ENCODE measurements around the gene APOF.
A peak's percentile ranks its signal among the peaks of the same experiment; 100 is the strongest.
"Not testable (repeated sequence)": the region's sequence is repeated elsewhere in the genome, so short reads cannot be mapped to it uniquely, and the experiment has no call there.

Gene APOF

DNA sequence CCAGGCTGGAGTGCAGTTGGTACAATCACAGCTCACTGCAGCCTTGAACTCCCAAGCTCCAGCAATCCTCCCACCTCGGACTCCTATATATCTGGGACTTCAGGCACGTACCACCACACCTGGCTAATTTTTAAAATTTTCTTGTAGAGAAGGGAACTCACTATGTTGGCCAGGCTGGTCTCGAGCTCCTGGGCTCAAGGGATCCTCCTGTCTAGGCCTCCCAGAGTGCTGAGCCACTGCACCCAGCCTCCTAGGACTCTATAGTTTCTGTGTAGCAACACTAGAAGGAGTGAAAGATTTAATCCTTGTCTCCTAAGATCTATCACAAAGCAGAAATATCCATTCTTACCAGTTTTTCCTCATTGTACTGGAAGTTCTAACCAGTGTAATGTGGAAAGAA lies 4.3 kb upstream of the APOF start:
- DNase-seq: no peak

DNA sequence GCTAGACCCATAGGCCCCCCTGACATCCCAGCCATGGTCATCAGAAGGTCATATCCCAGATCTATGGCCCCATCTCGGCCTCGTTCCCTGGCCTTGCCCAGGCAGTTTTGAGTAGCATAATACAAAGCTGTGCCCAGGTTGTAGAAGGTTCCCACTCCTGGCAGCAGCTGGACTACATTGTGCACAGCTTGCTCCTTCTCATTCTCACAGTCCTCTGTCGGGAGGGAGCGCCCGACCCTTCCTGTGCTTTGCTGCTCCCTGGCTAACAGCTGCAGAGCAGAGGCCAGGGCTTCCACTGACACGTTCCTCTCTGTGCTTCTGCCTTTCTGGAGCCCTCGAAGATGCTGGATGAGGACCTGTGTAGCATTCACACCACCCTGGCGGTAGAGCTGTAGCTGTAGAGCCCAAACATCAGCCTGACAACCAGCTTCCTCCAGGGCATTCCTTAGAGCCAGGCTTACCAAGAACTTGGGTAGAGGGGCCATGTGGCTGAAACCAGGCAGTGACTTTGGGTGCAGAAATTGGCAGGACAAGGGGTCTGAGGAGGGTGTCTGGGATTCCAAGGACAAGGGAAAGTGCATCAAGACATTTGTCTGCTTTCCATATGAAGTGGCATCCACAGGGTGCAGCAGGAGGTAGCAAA lies 1.0 kb downstream of the APOF start:
- no peak for DNase-seq

DNA sequence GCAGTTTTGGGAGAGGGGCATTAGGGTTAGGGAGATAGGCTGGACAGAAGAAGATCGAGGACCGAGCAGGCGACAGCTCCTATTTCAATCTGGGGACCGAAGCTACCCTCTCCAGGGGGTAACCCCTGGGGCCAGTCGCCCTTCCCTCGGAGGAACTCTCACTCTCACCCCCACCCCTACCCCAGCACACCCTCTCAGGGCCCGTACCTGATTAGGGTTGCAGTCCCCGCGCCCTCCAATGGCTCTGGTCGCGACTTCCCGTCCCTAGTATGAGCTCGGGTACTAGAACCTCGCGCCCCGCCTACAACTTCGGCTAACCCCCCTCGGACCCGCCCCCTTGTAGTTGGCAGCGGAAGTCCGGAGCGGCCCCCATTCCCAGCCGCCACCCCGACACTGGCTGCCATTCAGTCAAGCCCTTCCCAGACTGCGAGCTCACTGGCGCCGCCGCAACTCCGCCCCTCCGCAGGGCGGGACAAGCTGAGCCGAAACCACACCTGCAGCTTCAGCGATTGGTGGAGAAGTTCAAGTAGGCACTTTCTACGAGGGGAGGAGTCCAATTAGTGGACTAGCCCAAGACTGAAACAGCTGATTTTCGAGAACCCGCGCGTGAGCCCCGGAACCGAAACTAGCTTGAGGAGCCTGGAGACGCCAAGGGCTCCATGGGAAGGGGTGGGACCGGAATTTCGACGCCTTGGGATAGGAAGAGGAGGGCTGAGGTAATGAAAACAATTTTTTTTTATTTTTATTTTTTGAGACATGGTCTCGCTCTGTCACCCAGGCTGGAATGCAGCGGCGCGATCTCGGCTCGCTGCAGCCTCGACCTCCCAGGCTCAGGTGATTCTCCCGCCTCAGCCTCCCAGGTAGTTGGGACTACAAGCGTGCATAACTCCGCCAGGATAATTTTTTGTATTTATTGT lies 2.5 kb downstream of the APOF start, which contains the start of gene STAT2:
STAT2 (minus strand) TSS at position 257 of the 917 bp plus-strand sequence. CDS start 3,536 bp downstream, outside the sequence.
- DNase-seq: peak; percentile 99

DNA sequence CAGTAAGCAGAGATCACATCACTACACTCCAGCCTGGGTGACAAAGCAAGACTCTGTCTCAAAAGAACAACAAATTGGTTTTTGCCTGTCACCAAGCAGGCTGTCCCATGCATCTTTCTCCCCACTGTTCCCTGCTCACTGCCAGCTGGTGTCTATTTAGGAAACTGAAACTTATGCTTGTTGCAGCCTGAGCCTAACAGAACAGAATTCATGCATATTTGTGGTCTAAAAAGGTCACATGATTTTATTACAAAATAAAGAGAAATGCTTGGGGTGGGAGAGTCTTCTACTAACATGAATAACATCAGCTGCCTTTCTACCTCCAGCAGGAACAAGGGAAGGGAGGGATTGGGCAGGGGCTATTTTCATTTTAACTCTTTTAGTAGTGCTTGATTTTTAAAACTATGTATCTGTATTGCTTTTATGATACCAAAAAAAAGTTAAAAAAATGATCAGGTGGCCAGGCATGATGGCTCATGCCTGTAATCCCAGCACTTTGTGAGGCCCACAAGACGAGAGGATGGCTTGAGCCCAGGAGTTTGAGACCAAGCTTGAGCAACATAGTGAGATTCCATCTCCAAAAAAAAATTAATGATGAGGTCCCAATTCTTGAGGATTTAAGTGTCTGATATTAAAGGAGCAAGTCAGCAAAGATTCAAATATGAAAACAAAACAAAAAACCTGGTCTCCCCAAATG lies 3.7 kb downstream of the APOF start:
- no peak for DNase-seq

DNA sequence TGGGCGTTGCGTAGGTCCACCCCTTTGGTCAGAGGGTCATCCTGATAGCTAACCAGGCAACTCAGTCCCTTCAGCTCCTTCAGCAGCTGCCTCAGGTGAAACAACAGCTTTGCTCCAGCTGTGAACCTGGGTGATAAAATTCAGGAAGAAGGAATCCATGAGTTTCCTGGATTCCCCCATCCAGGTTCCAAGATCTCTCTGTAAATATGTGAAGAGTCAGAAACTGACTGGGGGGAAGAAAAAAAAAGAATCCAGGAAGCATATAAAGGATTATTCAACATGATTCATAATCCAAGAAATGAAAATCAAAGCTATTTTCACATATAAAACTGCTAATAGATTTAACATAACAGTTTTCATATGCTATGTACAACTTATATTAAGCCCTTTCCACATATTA lies 11.3 kb downstream of the APOF start:
- DNase-seq: no peak

DNA sequence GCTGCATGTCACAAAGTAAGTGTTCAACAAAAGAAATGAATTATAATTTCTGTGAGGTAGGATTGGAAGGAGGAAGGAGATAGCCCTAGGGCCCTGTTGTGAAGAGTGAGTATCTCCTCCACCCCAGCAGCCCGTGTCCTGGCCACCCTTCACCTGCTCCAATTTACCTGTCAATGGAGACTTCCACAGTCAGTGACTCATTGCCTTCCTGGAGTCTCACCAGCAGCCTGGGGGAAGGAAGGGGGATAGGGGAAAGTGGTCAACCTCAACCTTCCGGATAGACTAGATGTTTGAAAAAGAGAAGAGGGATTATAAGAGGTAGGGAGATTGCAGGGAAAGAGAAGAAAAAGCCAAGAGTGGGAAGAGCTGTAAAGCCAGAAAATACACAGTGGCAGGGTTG lies 12.0 kb downstream of the APOF start:
- DNase-seq: no peak

DNA sequence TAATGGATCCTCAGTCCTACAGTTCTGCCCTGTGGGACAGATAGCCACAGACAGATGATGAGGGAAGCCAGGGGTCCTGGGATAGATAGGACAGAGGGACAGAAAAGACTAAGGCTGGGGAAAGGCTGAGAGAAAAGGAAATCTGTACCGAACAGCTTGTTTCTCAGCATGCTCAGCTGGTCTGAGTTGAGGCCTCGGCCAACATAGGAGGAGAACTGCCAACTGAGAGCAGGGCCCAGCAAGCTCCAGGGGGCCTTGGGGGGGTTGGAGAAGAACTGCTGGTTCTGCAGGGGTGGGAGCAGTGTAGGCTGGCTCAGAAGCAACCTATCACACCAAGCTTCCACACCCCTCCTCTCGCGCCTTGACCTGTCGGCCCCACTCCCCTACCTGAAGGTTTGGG lies 13.9 kb downstream of the APOF start:
- DNase-seq: no peak

DNA sequence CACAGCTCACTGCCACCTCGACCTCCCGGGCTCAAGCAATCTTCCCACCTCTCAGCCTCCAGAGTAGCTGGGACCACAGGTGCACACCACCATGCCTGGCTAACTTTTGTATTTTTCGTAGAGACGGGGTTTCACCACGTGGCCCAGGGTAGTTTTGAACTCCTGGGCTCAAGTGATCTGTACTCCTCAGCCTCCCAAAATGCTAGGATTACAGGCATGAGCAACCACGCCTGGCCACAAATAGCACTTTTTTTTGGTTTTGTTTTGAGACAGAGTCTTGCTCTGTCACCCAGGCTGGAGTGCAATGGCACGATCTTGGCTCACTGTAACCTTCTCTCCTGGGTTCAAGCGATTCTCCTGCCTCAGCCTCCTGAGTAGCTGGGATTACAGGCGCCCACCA lies 15.4 kb downstream of the APOF start:
- DNase-seq: not testable (repeated sequence)

DNA sequence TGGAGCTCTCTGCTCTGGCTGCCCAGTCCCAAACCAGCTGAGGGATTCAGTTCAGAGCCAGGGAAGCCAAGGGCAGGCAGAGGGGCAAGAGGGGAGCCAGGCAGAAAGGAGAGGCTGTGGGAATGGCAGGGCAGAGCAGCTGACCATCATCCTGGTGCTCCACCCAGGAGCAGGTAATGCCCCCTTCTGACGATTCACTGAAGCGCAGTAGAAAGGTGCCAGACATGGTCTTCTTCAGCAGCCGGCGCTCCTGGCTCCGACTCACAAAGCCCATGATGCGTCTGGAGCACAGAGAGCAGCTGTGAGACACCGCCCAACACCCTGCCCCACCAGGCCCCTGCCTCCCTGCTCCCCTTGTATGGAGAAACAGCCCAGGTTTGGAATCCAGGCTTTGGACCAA lies 16.0 kb downstream of the APOF start:
- no peak for DNase-seq

DNA sequence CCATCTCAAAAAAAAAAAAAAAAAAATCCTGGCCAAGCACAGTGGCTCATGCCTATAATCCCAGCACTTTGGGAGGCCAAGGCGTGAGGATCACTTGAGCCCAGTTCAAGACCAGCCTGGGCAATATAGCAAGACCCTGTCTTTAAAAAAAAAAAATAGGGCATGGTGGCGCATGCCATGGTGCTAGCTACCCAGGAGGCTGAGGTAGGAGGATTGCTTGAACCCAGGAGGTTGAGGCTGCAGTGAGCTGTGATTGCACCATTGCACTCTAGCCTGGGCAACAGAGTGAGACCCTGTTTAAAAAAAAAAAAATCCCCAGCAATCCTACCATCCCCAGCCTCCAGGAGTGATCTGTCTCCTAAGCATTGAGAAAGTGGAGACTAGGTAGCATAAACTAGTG lies 20.4 kb downstream of the APOF start:
- DNase-seq: not testable (repeated sequence)

DNA sequence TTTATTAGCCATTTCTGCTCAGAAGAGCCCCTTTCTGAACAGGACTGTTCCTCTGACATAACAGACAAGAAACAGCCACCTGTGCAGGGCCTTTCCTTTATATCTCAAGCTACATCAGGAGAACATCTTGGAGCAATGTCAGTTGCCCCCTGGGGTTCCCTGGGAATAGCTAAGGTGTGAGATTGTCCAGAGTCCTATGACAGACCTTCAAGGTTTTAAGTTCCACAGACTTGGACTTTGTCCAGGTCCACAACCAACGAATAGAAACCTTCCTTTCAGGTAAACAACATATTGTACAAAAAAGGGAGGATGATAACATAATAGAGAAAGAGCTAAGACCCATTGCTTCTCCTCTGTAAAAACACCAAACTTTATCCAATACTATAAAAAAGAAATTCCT lies 21.0 kb downstream of the APOF start:
- no peak for DNase-seq

DNA sequence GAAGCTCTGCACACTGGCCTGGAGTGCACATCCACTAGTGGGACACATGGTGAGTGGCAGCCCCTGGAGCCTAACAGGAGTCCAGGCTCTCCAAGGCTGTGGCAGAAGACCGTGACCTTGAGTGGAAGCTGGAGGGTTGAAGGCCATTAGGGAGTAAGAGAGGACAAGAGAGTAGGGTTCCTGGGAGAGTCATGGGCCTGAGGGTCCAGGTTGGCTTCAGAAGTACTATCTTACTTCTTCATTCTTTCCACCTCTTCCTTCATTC lies 23.6 kb downstream of the APOF start:
- DNase-seq: no peak

DNA sequence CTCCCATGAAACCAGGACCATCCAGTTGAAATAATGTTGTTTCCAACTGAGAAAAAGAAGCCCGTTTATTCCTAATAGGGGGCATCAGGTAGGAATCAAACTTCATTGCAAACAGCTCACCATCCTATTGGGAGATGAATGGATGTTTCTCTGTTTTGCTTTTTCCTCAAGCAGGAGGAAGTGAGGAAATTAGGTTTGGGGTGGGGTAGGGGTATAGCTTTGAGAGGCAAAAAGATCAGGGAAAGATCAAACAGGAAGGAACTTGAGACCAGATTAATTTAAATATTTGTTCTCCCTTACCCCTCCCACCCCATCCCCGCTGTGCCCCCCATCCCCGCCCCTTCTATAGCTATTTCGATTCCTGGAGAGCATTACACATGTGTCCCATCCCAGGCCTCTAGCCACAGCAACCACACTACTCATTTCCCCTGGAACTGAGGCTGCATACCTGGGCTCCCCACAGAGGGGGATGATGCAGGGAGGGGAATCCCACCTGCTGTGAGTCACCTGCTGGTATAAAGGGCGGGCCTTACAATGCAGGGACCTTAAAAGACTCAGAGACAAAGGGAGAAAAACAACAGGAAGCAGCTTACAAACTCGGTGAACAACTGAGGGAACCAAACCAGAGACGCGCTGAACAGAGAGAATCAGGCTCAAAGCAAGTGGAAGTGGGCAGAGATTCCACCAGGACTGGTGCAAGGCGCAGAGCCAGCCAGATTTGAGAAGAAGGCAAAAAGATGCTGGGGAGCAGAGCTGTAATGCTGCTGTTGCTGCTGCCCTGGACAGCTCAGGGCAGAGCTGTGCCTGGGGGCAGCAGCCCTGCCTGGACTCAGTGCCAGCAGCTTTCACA lies 24.1 kb downstream of the APOF start, which contains the start of gene IL23A:
IL23A (plus strand) TSS at position 577 of the 850 bp plus-strand sequence; CDS start at position 738, 161 bp downstream.
- peak; percentile 89 for DNase-seq

DNA sequence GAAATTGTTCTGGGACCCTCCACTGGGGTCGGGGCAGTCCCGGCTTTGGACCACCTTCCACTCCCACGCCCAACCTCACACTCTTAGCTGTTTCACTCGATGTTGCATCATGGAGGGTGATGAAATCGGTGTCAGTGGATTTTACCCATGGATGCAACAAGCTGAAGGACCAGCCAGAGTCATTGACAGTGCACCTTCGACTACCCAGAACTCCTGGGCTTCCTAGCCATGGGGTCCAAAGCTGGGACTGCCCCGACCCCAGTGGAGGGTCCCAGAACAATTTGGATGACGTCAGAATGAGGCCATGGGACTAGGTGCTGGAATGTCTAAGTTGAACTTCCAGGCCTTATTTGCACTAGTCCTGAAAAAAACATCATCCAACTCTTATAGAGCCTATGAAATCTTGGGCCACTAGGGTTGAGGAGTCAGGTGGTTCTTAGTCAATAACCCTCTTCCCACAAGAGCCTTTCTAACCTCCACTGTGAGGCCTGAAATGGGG lies 24.9 kb downstream of the APOF start:
- DNase-seq: no peak

DNA sequence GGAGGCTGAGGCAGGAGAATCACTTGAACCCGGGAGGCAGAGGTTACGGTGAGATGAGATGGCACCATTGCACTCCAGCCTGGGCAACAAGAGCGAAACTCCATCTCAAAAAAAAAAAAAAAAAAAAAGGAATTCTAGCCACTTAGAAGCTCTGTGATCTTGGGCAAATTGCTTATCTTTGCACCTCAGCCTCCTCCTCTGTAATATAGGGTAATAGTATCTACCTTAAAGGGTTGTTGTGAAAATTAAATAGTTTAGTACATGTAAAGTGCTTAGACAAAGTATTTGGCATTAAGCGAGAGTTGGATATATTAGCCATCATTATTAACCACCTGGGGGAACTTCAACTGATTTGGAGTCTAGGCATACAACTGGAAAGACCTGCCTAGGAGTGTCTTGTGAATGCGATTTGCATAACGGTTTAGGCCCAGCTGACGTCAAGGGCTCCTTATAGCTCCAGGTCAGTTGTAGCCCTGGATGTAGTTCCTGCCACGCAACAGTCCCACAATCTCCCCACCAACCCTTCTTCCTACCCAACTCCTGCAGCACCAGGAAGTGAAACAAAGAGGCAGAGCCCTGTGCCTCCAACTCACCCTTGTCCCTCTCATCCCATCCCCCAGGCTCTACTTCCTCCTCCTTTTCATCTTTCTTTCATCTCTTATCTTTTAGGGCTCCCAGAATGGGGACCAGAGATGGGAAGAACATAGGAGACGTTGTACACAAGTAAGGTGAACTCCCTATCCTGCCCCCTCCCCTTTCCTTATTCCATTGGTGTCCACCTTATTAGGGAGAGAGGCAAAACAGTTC lies 26.1 kb downstream of the APOF start:
- DNase-seq: no peak

DNA sequence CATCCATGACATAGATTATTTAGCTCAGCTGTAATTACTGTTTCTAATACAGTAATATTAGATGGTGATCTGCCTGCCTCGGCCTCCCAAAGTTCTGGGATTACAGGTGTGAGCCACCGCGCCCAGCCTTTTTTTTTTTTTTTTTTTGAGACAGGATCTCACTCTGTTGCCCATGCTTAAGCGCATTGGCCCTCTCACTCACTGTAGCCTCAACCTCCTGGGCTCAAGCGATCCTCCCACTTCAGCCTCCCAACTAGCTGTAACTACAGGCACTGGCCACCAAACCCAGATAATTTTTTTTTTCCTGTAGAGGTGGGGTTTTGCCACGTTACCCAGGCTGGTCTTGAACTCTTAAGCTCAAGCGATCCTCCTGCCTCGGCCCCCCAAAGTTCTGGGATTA lies 27.1 kb downstream of the APOF start:
- DNase-seq: not testable (repeated sequence)

DNA sequence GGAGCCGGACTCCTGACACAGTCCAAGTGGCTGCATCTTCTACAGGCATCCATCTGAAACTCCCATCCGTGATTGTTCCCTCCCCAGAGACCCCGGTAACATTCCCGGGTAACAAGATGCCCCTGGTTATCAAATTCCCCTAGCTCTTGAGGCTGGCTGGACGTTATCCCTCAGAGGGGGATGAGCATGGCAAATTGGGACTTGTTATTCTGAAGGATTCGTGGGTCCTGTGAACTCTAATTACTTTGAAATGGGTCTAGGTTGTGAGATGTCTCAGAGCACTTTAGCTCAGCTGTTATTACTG lies 28.2 kb downstream of the APOF start:
- DNase-seq: no peak

DNA sequence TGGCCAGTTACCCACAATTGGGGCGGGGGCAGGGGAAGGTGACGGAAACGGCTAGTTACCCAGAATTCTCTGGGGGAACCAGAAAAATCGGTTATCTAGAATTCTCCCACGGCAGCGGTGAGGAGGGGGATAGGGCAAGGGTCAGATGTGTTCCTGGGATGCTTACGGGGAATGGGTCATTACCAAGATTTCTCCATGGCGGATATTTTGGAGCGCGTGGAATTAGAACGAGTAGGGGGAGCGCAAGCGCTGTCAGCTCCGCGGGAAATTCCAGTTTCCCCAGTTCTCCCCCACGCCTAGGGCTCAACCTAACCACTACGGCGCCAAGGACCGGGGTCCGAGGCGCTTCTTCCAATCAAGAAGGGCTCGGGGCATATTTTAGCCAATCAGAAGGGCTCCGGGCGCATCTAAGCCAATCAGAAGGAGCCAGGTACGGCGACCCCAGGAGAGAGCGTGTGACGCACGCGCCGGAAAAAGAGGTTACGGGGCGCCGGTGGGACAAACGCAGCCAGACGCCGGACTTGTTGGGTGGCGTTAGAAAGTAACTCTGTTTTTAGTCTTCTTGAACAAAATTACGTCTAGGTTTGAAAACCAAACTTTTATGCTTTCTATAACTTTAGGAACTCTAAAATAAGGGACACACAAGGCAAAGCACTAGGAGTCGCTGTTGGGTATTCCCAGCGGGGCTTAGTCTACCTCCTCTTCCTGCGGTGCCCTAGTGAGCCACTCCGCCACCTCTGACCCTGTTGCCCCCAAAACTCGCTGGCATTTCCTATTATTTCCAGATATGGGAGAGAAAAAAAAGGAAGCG lies 28.8 kb downstream of the APOF start, which contains the start of gene PAN2:
PAN2 (minus strand) TSS at position 322 of the 811 bp plus-strand sequence. CDS start 906 bp downstream, outside the sequence.
- DNase-seq: peak; percentile 94

DNA sequence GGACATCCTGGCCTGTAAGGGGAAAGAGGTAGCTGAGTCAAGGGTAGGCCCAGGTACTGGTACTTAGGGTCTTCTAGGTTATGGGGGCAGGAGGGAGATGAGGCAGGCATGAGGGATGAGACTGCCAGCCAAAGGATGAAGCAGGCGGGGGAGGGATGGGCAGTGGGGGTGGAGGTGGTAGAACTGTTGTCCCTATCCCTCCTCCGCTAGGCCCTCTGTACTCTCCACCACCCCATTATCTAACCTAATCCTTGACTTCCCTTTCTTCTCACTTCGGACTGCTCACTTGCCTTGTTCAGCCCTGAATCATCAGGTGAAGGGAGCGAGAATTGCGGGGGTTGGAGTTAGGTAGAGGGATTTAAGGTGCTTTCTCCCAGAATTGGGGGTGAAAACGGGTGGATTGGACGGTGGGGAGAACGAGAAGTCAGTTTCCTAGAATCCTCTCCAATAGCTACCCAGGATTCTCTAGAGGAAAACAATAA lies 29.4 kb downstream of the APOF start:
- no peak for DNase-seq

DNA sequence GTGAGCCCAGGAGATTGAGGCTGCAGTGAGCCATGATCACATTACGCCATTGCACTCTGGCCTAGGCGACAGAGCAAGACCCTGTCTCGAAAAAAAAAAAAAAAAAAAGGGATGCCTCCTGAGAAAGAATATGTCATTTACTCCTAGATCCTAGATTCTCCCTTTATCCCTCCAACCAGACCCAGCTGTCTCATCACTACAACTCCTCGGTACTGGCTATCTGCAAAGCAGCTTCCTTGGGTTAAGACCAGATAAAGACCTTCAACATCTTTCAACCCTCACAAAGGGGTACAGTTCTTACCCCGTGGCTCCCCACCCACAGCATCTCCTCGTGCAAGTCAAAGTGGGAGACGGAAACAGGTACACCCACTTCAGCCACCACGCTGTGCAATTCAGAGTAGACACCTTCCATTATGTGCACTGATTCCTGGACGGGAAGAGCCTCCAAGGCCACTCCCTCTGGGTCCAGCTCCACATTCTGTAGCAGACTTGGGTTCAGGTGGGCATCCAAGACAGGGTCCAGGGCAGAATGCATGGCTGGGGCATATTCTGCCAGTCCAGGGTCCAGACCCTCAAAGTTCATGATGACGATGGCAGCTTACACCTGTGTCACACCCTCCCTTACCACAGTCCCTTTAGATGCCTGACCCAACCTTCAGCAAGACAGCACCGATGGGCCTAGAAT lies 30.0 kb downstream of the APOF start:
- no peak for DNase-seq
